GM18499 (cell line): ENCODE results near the gene GNB1L.

Experiments used
- ATAC-seq: cut with Tn5 transposase; IDR thresholded peaks from one replicate; pipeline ENCODE4 v1.9.1; 2021; ENCODE audit warnings: moderate number of reproducible peaks; ENCODE audit not compliant: insufficient read depth, unreplicated experiment

Gene GNB1L

DNA sequence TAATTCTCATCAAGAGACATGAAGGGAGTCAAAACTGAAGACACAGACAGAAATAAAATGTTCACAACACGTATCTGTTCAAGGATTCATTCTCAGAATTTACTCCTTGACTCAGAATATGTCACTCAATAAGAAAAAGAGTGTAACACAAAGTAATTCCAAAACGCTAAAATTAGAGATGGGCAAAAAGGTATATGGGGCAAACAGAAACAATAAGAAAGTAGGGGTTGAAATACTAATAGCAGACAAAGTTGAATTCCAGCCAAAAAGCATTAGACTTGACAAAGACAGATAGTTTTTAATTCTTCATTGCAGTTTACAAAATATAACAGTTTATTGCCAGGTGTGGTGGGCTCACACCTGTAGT is 26.7 kb downstream of the GNB1L start:
- ATAC-seq, result no peak

DNA sequence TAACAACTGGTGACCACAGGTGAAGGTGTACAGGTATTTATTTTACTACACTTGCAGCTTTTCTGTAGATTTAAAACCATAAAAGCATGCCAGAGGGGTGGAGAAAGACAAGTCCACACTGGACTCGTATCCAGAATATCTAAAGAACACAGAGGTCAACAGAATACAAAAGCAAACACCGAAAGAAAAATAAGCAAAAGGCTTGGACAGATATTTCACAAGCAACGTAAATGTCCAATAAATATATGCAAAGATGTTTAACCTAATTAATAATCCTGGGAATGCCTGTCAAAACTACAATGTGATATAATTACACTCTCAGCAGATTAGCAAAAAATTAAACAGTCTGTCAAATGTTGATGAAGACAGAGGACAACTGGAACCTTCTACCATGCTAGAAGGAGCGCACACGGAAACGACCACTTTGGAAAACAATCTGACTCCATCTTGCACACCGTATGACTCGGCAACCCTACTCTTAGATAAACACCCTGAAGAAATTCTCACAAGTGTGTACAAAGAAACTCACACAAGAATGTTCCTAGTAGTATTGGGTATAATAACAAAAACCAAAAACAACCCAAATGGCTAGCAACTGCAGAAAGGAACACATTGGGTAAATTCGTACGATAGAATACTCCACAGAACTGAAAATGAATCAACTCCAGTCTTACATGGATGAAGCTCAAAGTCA is 27.2 kb downstream of the GNB1L start:
- ATAC-seq, result no peak

- no peak for ATAC-seq
Measured at GRCh38 chr22:19826619-19826950, 28.1 kb downstream of the GNB1L start.

- no peak for ATAC-seq
Measured at GRCh38 chr22:19825904-19826618, 28.6 kb downstream of the GNB1L start.

DNA sequence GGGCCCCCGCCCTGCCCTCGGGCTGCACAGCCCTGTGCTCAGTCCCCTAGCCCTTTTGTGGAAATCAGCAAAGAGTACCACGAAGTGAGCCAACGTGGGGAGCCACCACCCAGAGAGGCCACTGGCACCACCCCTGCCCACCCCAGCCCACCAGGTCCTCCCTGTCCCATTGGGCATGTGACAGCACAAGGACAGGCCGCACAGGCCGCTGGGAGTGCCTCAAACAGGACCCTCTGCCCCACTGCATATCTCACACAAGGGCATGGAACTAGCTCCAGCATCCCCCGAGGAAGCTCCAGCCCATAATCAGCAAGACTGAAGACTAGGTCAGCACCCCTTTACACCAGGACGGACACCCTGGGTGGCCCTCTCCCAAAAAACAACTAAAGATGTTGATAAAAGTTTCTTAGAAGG is 29.7 kb downstream of the GNB1L start:
- ATAC-seq, result no peak

DNA sequence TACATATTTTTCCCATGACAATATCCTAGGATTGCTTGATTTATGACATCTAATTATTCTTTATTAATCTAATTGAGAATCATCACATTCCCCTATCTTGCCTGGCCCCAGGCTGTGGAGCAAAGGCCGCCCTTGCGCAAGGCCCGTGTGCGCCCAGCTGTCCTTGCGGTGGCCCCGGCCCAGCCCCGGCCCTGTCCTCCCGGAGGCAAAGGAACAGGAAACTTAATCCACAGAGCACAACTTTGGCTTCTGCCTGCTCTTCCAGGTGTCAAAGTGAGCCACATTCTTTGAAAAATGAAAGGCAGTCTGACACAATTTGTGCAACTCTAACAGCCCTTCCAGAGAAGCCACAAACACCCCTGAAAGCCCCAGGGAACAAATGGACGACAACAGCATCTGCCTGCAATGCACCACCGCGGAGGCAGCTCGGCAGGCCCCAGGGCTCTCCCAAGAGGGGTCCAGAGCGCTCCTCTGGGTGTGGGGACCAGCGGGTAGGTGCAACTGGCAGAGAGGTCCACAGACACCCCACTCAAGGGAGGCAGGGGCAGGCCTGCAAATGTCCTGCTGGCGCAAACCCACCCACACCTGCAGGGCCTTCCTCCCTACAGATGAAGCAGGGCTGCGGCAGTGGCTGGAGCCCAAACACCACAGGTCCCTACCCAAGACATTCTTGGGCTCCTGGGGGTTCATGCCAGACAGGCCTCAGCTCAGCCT is 30.3 kb downstream of the GNB1L start:
- ATAC-seq, result no peak

DNA sequence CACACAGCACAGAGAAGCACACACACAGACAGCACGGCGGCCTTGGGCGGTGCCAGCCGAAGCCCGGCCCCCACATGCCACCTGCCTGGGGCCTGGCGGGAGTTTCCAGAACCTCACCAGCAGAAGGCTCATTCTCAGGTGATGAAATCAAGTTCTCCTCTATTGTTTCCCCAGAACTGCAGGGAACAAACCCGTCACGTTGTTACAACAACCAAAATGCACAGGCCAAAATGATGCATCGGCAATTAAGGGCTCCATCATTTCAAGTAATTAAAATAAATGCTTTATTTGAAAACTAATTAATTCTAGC is 30.8 kb downstream of the GNB1L start:
- no peak for ATAC-seq

DNA sequence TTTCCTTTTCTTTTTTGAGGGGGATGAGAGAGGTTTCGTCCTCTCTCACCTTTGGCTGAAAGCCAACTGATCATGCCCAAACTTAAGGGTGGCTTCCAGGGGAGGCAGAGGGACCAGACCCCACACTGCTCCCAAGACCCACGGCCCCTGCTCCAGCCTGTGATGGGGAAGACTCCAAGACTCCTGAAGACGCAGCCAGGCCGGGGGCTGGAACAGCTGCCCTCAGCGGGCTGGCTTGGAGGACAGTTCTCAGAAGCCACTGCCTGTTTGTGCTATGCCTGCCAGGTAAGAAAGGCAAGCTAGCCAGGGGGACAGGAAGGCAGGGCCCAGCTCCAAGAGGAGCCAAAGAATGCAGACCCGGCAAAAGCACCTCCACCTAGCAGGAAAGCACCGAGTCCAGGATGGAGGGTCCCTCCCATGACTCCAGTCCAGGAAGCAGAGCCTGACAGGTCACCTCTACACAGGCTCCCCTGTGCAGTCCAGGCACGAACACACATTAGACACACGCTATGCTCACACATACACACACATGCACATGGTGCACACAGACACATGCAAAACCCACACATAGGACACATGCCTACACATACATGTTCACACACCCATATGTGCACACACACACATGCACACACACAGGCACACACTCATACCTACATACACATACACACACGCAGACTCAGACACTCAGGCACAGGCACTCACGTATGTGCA is 31.3 kb downstream of the GNB1L start:
- no peak for ATAC-seq

DNA sequence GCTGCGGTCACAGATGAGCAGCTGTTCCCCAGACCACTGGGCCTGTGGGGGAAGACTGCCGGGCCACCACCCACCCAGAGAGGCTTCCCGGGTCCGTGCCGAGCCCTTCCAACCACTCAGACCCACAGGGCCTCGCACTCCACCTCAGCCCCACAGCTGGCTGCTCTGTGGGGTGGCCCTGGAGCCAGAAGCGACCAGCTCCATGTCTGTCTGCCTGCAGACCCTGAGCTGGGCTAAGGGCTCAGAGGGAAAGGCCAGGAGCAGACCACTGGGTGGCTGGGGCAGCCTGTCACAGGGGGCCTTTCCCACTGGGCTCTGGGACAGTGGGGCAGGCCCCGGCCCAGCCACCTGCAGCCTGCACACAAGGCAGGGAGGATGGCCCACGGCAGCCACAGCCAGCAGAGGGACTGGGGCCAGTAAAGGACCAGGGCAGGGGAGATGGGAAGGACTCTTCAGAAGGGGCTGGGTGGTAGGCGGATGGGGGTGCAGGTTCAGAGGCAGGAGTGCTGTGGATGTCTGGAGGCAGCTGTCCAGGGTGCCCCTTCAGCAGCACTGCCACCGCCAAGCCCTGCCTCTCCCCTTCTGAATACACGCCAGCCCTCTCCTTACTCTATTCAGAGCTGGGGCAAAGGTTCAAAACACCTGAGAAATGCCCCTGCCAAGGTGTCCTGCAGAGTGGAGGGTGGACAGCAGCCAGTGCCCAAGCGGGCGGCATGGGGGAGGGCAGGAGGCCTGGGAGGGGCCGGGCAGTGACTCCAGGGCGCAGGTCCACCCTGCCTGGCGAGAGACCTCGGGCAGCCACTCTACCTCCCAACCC is 32.2 kb downstream of the GNB1L start:
- ATAC-seq, result no peak

- no peak for ATAC-seq
Measured at GRCh38 chr22:19821523-19822300, 33.0 kb downstream of the GNB1L start.

GRCh38 chr22:19820880-19821522 is 33.7 kb downstream of the GNB1L start:
- ATAC-seq, result no peak

- no peak for ATAC-seq
Measured at GRCh38 chr22:19819911-19820879, 34.5 kb downstream of the GNB1L start.

DNA sequence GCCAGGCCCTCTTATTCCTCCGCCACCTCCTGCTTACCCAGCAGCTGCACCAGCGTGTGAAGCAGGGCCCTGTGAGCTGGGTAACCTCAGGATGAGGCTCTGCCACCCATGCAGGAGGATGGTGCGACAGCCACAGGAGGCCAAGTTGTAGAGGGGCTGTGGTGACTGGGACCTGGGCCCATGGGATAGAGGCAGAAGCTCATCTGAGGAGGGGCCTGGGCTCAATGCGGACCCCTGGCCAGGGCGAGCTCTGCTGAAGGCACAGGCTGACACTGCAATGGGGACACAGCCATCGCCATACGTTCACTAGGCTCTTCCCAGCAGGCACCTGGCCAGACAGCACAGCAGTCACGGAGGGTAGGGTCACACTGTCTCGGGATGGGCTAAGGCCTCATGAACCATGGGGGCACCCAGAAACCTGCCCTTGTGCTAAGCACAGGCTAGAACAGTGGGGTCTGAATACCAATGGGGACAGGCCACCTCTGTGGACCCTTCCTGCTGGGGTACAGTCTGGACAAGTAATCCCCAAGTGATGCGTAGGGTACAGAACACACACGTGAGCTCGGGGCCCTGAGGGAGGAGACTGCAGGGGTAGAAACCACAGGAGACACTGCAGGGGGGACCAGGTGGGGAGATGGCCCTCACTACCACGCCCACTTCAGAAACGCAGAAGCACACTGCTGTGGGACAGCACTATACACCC is 35.3 kb downstream of the GNB1L start:
- ATAC-seq, result no peak

DNA sequence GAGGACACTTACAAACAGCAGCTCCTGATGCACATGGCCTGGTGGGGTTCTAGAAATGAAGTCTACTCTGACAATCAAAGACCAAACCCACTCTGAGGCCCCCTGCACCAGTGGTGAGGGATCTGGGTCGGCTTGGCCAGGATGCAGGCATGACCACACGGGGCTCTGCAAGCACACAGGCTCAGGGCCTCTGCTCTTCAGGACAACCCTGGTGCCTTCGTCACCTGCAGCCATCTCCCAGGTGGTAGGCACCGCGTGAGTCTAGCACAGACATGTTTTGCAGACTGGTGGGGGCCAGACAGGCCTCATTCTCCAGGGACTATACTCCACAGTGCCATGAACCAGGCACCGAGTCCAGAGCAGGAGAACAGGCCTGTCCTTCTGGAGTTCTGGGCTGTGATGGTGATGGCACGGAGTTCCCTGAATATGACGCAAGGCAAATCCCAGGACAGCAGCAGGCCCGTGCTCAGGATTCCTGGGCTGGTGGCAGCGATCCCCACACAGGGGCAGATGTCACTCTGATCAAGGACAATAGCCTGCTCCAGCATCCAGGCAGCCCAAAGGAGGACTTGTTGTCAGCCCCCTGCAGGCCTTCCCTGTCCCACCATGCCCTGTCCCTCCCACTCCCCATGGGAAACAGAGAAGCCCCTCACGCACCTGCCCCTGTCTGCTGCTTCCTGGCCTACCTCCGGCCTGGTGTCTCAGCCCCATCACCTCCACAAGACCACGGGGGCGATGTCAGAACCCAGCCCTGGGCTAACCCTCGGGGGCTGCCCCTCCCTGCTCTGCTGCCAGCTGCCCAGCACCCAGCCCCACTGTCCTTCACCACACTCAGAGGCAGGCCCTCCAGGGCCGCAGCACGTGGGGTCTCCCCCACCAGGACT is 36.1 kb downstream of the GNB1L start:
- no peak for ATAC-seq

DNA sequence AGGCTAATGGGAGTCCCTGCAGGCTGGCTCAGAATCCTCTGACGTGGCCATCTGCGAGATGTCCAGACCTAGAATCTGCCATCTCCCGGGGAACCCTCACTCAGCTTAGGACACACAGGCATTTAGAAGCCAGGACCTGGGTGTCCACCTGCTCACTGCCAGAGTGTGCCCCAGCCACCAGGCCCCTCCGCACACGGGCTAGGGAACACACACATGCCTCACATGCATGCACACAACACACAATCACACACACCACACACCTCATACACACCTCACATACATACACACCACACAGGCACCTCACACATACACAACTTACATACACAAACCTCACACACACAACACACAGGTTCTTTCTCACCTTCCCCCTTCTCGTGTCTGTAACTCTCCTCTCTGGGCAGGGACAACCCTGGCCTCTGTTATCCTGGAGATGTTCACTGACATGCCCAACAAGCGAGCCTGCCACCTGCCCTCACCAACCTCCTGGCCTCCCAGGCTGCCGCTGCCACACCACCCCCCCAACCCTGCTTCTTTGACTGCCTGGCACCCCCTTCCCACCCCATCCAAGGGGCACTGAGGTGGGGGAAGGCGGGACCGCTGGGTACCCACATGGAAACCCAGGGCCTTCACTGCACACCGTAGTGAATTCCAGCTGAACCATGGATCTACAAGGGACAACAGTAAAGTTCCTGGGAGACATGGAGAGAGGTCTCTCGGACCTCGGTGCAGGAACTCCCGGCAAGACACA is 38.1 kb downstream of the GNB1L start:
- no peak for ATAC-seq

- no peak for ATAC-seq
Measured at GRCh38 chr22:19815823-19816290, 38.8 kb downstream of the GNB1L start.
